ENCODE measurements around the gene ITLN2. TPM values are rescaled to one million over a fixed set of nuclear protein-coding genes. Genes with fewer than 3 reads are reported as not detected.

ITLN2 gene
- total RNA-seq, 1 donor from 2014 or later = not detected

DNA sequence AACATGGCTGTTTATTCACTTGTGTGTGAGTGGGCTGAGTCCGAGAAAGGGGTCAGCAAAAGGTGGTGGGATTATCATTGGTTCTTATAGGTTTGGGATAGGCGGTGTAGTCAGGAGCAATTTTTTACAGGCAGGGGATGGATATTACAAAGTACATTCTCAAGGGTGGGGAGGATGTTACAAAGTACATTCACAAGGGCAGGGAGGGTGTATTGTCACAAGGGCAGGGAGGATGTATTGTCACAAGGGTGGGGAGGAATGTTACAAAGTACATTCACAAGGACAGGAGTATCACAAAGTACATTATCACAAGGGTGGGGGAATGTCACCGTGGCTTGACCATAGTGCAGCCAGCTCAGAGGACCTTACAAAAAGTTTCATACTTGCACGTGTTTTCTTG lies 31.1 kb upstream of the ITLN2 start:
- ATAC-seq (ENCODE audit: low read depth) = no peak
- no peak for TF ChIP-seq CTCF (IDR thresholded peaks at IDR 0.05)
- no peak for DNase-seq
- H3K27ac Mint-ChIP-seq = no peak overlapping the region
- peaks cover 17% of the 10 kb centered on the region for H3K4me1 Mint-ChIP-seq
- POLR2A ChIA-PET = interaction anchor here (0.6 kb wide), 1 partner anchor 907 kb away, joined by 3 read pairs; no protein-coding TSS in a partner anchor
- H3K36me3 Mint-ChIP-seq (ENCODE audit: low read depth) = no peaks in the 10 kb centered on the region
- no peaks in the 10 kb centered on the region for H3K9me3 Mint-ChIP-seq
- CTCF ChIA-PET = no interaction called here
- H3K4me3 Mint-ChIP-seq = no peak overlapping the region
- H3K27me3 Mint-ChIP-seq = peaks cover 18% of the 10 kb centered on the region
- intact Hi-C loops (cut with micrococcal nuclease) = no loop called here

GRCh38 chr1:160981584-160982411 lies 27.2 kb upstream of the ITLN2 start:
- peaks cover 19% of the 10 kb centered on the region for H3K27me3 Mint-ChIP-seq
- peaks cover 12% of the 10 kb centered on the region for H3K4me1 Mint-ChIP-seq
- H3K4me3 Mint-ChIP-seq = peak overlapping the region; percentile 55
- H3K36me3 Mint-ChIP-seq (ENCODE audit: low read depth) = no peaks in the 10 kb centered on the region
- H3K9me3 Mint-ChIP-seq = no peaks in the 10 kb centered on the region
- no peak for TF ChIP-seq CTCF (IDR thresholded peaks at IDR 0.05)
- intact Hi-C loops (cut with micrococcal nuclease) = no loop called here
- peak; percentile 65 for ATAC-seq (ENCODE audit: low read depth)
- H3K27ac Mint-ChIP-seq = no peak overlapping the region
- peak; percentile 21 for DNase-seq
- CTCF ChIA-PET = no interaction called here
- POLR2A ChIA-PET = interaction anchor here (0.6 to 1.0 kb wide), 2 partner anchors 9 to 345 kb away, joined by 3 to 4 read pairs; no protein-coding TSS in a partner anchor

DNA sequence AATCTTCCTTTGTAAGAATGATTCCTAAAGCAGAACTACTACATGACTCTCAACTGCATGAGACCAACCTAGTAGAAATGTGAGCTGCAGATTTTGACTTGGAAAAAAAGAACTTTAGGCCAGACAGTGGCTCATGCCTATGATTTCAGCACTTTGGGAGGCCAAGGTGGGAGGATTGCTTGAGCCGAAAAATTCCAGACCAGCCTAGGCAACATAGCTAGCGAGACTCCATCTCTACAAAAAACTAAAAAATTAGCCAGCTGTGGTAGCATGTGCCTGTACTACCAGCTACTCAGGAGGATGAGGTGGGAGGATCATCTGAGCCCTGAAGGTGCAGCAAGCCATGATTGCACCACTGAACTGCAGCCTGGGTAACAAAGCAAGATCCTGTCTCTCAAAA lies 24.7 kb upstream of the ITLN2 start:
- no peak for TF ChIP-seq CTCF (IDR thresholded peaks at IDR 0.05)
- ChIA-PET CTCF (interaction anchor here (0.5 to 0.6 kb wide), 2 partner anchors 30 to 79 kb away, joined by 3 to 5 read pairs; no protein-coding TSS in a partner anchor), POLR2A (interaction anchor here (1.3 kb wide), 1 partner anchor 66 kb away, joined by 3 read pairs; the partner anchor contains the start of gene USF1)
- H3K4me3 Mint-ChIP-seq = no peak overlapping the region
- peaks cover 19% of the 10 kb centered on the region for H3K27me3 Mint-ChIP-seq
- H3K4me1 Mint-ChIP-seq = peaks cover 12% of the 10 kb centered on the region
- no peak overlapping the region for H3K27ac Mint-ChIP-seq
- no peaks in the 10 kb centered on the region for H3K36me3 Mint-ChIP-seq (ENCODE audit: low read depth)
- intact Hi-C loops (cut with micrococcal nuclease) = no loop called here
- DNase-seq (no peak), ATAC-seq (ENCODE audit: low read depth) (no peak)
- H3K9me3 Mint-ChIP-seq = no peaks in the 10 kb centered on the region

DNA sequence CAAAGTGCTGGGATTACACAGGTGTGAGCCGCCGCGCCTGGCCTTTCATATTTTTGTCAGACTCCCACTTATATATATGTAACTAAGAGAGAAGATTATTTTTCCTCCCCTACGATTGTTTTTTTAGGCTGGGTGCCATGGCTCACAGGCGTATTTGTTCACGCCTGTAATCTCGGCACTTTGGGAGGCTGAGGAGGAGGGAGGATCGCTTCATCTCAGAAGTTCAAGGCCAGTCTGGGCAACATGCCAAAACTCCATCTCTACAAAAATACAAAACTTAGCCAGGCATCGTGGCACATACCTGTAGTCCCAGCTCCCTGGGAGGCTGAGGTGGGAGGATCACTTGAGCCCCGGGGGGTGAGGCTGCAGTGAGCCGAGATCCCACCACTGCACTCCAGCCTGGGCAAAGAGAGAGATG lies 23.9 kb upstream of the ITLN2 start:
- intact Hi-C loops (cut with micrococcal nuclease) = no loop called here
- no peaks in the 10 kb centered on the region for H3K9me3 Mint-ChIP-seq
- CTCF ChIA-PET = interaction anchor here (0.6 kb wide), 1 partner anchor 80 kb away, joined by 5 read pairs; no protein-coding TSS in a partner anchor
- no peak for TF ChIP-seq CTCF (IDR thresholded peaks at IDR 0.05)
- H3K27ac Mint-ChIP-seq = no peak overlapping the region
- no peak for DNase-seq
- ATAC-seq (ENCODE audit: low read depth) = no peak
- H3K4me3 Mint-ChIP-seq = no peak overlapping the region
- POLR2A ChIA-PET = interaction anchor here (0.7 to 1.3 kb wide), 2 partner anchors 67 to 210 kb away, joined by 3 read pairs; partner anchors contain the start of gene USF1
- peaks cover 19% of the 10 kb centered on the region for H3K27me3 Mint-ChIP-seq
- peaks cover 12% of the 10 kb centered on the region for H3K4me1 Mint-ChIP-seq
- H3K36me3 Mint-ChIP-seq (ENCODE audit: low read depth) = no peaks in the 10 kb centered on the region

DNA sequence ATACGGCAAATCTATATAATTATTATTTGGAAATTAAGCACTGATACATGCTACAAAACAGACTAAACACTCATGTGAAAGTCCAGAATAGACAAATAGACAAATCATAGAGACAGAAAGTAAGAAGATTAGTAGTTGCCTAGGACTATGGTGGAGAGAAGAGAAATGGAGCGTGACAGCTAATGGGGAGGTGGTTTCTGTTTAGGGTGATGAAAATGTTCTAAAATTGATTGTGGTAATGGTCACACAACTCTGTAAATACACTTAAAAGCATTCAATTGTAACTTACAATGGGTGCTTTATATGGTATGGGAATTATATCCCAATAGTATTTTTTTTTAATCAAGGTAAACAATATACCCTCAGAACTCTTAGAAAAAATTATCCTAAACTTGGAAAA lies 20.4 kb upstream of the ITLN2 start:
- Mint-ChIP-seq H3K36me3 (ENCODE audit: low read depth) (no peaks in the 10 kb centered on the region), H3K9me3 (no peaks in the 10 kb centered on the region), H3K4me3 (no peak overlapping the region), H3K27me3 (no peaks in the 10 kb centered on the region), H3K4me1 (peaks cover 7% of the 10 kb centered on the region), H3K27ac (no peak overlapping the region)
- intact Hi-C loops (cut with micrococcal nuclease) = no loop called here
- ChIA-PET POLR2A (no interaction called here), CTCF (no interaction called here)
- ATAC-seq (ENCODE audit: low read depth) = no peak
- no peak for DNase-seq
- TF ChIP-seq CTCF (IDR thresholded peaks at IDR 0.05) = no peak

All from activated B cell treated with CpG ODN at 0.5 μM for 24 hours (primary cell).